Lung (tissue), 12 donors: ENCODE measurements around the gene ALDH1L2. TPM values are rescaled to one million over a fixed set of nuclear protein-coding genes. Genes with fewer than 3 reads are reported as not detected.
A peak's percentile ranks its signal among the peaks of the same experiment; 100 is the strongest.

Experiments
- ATAC-seq: fragments of 200-7000 bp; cut with Tn5 transposase; one replicate; pipeline ENCODE4 v1.9.1; 2020; ENCODE audit warnings: moderate number of reproducible peaks; ENCODE audit not compliant: insufficient read depth, low FRiP score
- DNase-seq, 3 donors: peaks; one replicate each; pipeline ENCODE4 v3.0.0-alpha.2; 2013 to 2017
- H3K27ac ChIP-seq, 2 donors: one replicate each; pipeline ENCODE4 v1.5.1; 2013; ENCODE audit warnings: mild to moderate bottlenecking in 2 of 2, moderate library complexity in 2 of 2, control low read depth in 1 of 2, inconsistent platforms in 1 of 2, low read depth in 1 of 2, low read length in 1 of 2
- H3K27me3 ChIP-seq, 3 donors: one replicate each; pipeline ENCODE4 v1.5.1; 2013; ENCODE audit warnings: low read length in 2 of 3; ENCODE audit not compliant: control insufficient read depth in 3 of 3, insufficient read depth in 3 of 3
- H3K36me3 ChIP-seq, 4 donors: one replicate each; pipeline ENCODE4 v1.5.1; 2013; ENCODE audit warnings: low read length in 4 of 4, mild to moderate bottlenecking in 1 of 4, moderate library complexity in 1 of 4; ENCODE audit not compliant: control insufficient read depth in 4 of 4, insufficient read depth in 4 of 4
- H3K4me1 ChIP-seq, 5 donors: one replicate each; pipeline ENCODE4 v1.5.1; 2013; ENCODE audit warnings: low read length in 5 of 5, mild to moderate bottlenecking in 2 of 5, moderate library complexity in 1 of 5; ENCODE audit not compliant: control insufficient read depth in 5 of 5, insufficient read depth in 5 of 5
- H3K4me3 ChIP-seq: one replicate; pipeline ENCODE4 v1.5.1; 2013; ENCODE audit warnings: mild to moderate bottlenecking, control low read depth, moderate library complexity
- H3K9ac ChIP-seq, 2 donors: one replicate each; pipeline ENCODE4 v1.5.1; 2013; ENCODE audit warnings: low read length in 2 of 2, control low read depth in 1 of 2; ENCODE audit not compliant: insufficient read depth in 1 of 2
- H3K9me3 ChIP-seq, 4 donors: one replicate each; pipeline ENCODE4 v1.5.1; 2013; ENCODE audit warnings: low read length in 3 of 4, mild to moderate bottlenecking in 1 of 4, moderate library complexity in 1 of 4; ENCODE audit not compliant: control insufficient read depth in 4 of 4, insufficient read depth in 3 of 4
- WGBS, 2 donors: extraction: QIAGEN DNeasy Blood & Tissue Kit; methylation state at CpG; one replicate each; pipeline ENCODE4 v1.1.7; 2013; 5-methylcytosine and 5-hydroxymethylcytosine counted together
- polyA plus RNA-seq, 2 donors: library from polyadenylated mRNA; stranded (reverse); fragments of 200-250 nt; gene quantifications; one replicate each; pipeline ENCODE4 v1.2.1, GENCODE V29; 2013
- total RNA-seq, 2 donors: library from RNA; depleted of rRNA in 1 of 2; stranded (reverse); fragments of >200 nt in 1 of 2; gene quantifications; one replicate each; pipeline ENCODE4 v1.2.1, GENCODE V29; 2014 to 2021
- TF ChIP-seq, protein P1 (sequence below): IDR thresholded peaks from 2 replicates; pipeline ENCODE4 v1.5.1; 2012; ENCODE audit warnings: mild to moderate bottlenecking; ENCODE audit errors: control extremely low read depth, extremely low read depth
- donor health status: control.
- donor health status: control.
- donor health status: Bipolar disorder and iron deficiency.
- donor health status: healthy.
- donor health status: DM: yes; HTN: yes; CAD: no.

The ALDH1L2 gene
- total and polyA plus RNA-seq, 4 donors = 1.1 to 28.4 (median 4.9) TPM

GRCh38 chr12:105051981-105052380, 32.3 kb downstream of the ALDH1L2 start:
- ATAC-seq = no peak
- peaks cover 0 to 3% (median 0%) of the 10 kb centered on the region in 5 donors for H3K4me1 ChIP-seq
- peaks cover 0 to 3% (median 2%) of the 10 kb centered on the region in 4 donors for H3K36me3 ChIP-seq
- no peaks in the 10 kb centered on the region for H3K9me3 ChIP-seq
- no peak overlapping the region for H3K9ac ChIP-seq
- no peak for DNase-seq
- H3K4me3 ChIP-seq = no peak overlapping the region
- TF ChIP-seq, protein P1, sequence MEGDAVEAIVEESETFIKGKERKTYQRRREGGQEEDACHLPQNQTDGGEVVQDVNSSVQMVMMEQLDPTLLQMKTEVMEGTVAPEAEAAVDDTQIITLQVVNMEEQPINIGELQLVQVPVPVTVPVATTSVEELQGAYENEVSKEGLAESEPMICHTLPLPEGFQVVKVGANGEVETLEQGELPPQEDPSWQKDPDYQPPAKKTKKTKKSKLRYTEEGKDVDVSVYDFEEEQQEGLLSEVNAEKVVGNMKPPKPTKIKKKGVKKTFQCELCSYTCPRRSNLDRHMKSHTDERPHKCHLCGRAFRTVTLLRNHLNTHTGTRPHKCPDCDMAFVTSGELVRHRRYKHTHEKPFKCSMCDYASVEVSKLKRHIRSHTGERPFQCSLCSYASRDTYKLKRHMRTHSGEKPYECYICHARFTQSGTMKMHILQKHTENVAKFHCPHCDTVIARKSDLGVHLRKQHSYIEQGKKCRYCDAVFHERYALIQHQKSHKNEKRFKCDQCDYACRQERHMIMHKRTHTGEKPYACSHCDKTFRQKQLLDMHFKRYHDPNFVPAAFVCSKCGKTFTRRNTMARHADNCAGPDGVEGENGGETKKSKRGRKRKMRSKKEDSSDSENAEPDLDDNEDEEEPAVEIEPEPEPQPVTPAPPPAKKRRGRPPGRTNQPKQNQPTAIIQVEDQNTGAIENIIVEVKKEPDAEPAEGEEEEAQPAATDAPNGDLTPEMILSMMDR = no peak
- no peak overlapping the region for H3K27ac ChIP-seq
- 86 to 92% methylated on average over 4 of the region's 4 CpGs for WGBS, 2 donors
- H3K27me3 ChIP-seq = no peaks in the 10 kb centered on the region

- no peak overlapping the region for H3K9ac ChIP-seq
- no peaks in the 10 kb centered on the region for H3K9me3 ChIP-seq
- WGBS, 2 donors = 90 to 96% methylated on average over 1 of the region's 1 CpG
- no peaks in the 10 kb centered on the region for H3K27me3 ChIP-seq
- TF ChIP-seq, protein P1 = no peak
- H3K4me3 ChIP-seq = no peak overlapping the region
- DNase-seq (no peak), ATAC-seq (no peak)
- H3K36me3 ChIP-seq = peaks cover 0 to 5% (median 2%) of the 10 kb centered on the region in 4 donors
- no peak overlapping the region for H3K27ac ChIP-seq
- H3K4me1 ChIP-seq = peaks cover 0 to 3% (median 0%) of the 10 kb centered on the region in 5 donors
Observed at GRCh38 chr12:105048315-105048714, 35.9 kb downstream of the ALDH1L2 start.

DNA sequence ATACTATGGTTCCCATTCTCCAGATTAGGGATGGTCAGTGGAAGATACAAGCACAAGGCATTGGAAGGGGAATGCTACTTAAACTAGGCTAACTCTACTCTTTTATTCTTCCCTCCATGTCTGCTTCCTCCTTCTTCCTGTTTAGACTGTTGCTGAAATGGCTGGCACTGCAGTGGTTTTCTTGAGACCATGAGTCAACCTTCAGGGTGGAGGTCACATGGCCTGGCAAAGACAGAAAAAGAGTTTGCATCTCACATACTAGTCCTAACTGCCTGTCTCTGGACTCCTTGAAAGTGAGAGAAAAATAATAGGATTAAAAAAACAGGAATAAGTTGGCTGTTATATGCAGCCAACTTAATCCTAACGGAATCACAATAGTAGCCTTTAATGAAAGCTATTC, 37.0 kb downstream of the ALDH1L2 start:
- TF ChIP-seq, protein P1 = no peak
- H3K27me3 ChIP-seq = no peaks in the 10 kb centered on the region
- no peak overlapping the region for H3K4me3 ChIP-seq
- no peaks in the 10 kb centered on the region for H3K9me3 ChIP-seq
- no peaks in the 10 kb centered on the region for H3K4me1 ChIP-seq
- ATAC-seq = no peak
- H3K27ac ChIP-seq = no peak overlapping the region
- H3K36me3 ChIP-seq = peaks cover 0 to 5% (median 2%) of the 10 kb centered on the region in 4 donors
- WGBS, 2 donors = 98 to 100% methylated on average over 1 of the region's 1 CpG
- no peak overlapping the region for H3K9ac ChIP-seq
- no peak for DNase-seq

- 87 to 96% methylated on average over 3 of the region's 3 CpGs for WGBS, 2 donors
Observed at GRCh38 chr12:105041186-105041585, 43.1 kb downstream of the ALDH1L2 start.

More at GRCh38 chr12:105041186-105041585, 43.1 kb downstream of the ALDH1L2 start:
- ATAC-seq (no peak), DNase-seq (peak in 1 of 3 donors; percentile 45)
- H3K27me3 ChIP-seq = no peaks in the 10 kb centered on the region
- H3K9ac ChIP-seq = no peak overlapping the region
- H3K4me3 ChIP-seq = no peak overlapping the region
- peaks cover 0 to 9% (median 0%) of the 10 kb centered on the region in 4 donors for H3K36me3 ChIP-seq
- H3K27ac ChIP-seq = no peak overlapping the region
- no peaks in the 10 kb centered on the region for H3K4me1 ChIP-seq
- no peaks in the 10 kb centered on the region for H3K9me3 ChIP-seq
- TF ChIP-seq, protein P1 = no peak
